ENCODE measurements around the gene MCRIP2. TPM values are rescaled to one million over a fixed set of nuclear protein-coding genes. Genes with fewer than 3 reads are reported as not detected.

The MCRIP2 gene, protein sequence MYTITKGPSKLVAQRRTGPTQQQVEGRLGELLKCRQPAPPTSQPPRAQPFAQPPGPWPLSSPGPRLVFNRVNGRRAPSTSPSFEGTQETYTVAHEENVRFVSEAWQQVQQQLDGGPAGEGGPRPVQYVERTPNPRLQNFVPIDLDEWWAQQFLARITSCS
- total RNA-seq (10 to 100 TPM; 52.1 to 63.4 (median 55.6) TPM), polyA plus RNA-seq (100 to 1,000 TPM; 106 to 132 (median 131) TPM)

DNA sequence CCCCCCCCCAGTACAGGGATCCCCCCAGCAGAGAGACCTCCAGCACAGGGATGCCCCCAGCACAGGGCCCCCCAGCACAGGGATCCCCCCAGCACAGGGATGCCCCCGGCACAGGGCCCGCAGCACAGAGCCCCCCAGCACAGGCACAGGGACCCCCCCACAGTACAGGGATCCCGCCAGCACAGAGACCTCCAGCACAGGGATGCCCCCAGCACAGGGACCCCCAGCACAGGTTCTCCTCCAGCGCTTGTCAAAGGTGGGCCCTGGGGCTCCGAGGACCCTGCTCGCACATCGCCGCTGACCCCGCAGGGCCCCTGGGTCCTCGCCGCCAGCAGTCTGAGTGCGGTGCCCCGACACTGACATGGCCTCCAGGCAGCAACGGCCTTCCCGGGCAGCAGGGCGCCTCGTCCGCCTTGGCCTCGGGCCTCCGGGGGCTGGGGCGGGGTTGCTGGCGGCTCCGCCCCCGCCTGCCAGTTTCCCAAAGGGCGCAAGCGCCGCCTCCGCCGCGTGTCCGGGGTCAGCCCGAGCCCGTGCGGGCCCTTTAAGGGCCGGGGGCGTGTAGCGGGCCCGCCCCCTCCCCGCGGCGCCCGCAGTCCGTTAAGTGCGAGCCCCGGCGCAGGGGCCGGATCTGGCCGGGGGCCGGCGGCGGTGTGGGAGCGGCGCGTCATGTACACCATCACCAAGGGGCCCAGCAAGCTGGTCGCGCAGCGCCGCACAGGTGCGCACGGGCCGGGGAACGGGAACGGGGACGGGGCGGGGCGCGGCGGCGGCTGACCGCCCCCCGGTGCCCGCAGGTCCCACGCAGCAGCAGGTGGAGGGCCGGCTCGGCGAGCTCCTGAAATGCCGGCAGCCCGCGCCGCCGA lies at the start of gene MCRIP2:
Gene MCRIP2 (plus strand): TSS at position 503 of the 863 bp plus-strand sequence. CDS start 164 bp downstream, at position 667.
- Histone ChIP-seq H3K36me3 (no peaks in the 10 kb centered on the region), H3K27me3 (no peaks in the 10 kb centered on the region), H3K27ac (peak within 1 kb of the TSS; percentile 81 to 91 (median 90)), H3K4me1 (peaks cover 0 to 38% (median 31%) of the 10 kb centered on the region in 4 donors), H3K9me3 (no peaks in the 10 kb centered on the region), H3K4me3 (peak within 1 kb of the TSS; percentile 49 to 93 (median 84))
- intact Hi-C loops (cut with DNase I): loop anchor here (1.0 kb wide), 1 partner anchor 19 kb away; no protein-coding TSS in a partner anchor
- DNase-seq: peak; percentile 91
- WGBS, 2 donors: 1 to 2% methylated on average over 81 of the region's 81 CpGs
- TF ChIP-seq, protein P1, sequence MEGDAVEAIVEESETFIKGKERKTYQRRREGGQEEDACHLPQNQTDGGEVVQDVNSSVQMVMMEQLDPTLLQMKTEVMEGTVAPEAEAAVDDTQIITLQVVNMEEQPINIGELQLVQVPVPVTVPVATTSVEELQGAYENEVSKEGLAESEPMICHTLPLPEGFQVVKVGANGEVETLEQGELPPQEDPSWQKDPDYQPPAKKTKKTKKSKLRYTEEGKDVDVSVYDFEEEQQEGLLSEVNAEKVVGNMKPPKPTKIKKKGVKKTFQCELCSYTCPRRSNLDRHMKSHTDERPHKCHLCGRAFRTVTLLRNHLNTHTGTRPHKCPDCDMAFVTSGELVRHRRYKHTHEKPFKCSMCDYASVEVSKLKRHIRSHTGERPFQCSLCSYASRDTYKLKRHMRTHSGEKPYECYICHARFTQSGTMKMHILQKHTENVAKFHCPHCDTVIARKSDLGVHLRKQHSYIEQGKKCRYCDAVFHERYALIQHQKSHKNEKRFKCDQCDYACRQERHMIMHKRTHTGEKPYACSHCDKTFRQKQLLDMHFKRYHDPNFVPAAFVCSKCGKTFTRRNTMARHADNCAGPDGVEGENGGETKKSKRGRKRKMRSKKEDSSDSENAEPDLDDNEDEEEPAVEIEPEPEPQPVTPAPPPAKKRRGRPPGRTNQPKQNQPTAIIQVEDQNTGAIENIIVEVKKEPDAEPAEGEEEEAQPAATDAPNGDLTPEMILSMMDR (IDR thresholded peaks at IDR 0.05): no peak
- TF ChIP-seq POLR2AphosphoS5 (IDR thresholded peaks at IDR 0.05): peak; percentile 23 to 93 (median 61)
- no peak for TF ChIP-seq EP300 (IDR thresholded peaks at IDR 0.05)
- peak; percentile 41 to 65 for TF ChIP-seq POLR2A (IDR thresholded peaks at IDR 0.05)

DNA sequence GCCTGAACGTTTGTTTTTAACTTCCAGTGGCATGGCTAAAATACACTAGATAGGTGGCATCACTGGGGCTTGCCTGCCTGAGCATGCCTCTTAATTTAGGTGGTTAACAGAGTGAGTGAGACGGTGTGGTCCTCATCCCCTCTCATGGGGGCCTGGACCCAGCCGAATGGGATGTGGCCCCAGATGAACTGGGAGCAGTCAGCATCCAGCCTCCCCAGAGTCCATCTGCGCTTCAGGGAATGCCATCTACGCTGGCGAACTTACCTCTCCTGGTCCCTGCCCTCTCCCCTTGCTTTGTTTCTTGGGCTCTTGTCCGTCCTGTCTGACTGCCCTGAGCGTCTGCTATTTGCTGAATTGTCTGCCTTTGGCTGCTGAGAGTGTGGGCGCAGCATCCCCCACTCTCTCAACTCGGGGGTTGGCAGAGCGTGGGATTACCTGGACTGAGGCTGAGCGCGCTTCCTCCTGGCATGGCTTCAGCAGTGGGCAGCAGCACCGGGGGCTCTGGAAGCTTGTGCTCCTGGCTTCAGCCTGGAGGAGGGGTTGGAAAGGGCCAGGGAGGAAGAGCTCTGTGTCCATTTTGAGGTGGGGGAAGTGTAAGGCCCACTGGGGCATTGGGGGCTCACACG lies 49.6 kb upstream of the MCRIP2 start:
- Histone ChIP-seq H3K9me3 (no peaks in the 10 kb centered on the region), H3K36me3 (peaks cover 0 to 4% (median 0%) of the 10 kb centered on the region in 4 donors), H3K27me3 (no peaks in the 10 kb centered on the region), H3K27ac (no peak overlapping the region), H3K4me3 (no peak overlapping the region), H3K4me1 (peaks cover 0 to 42% (median 41%) of the 10 kb centered on the region in 4 donors)
- TF ChIP-seq EP300 (IDR thresholded peaks at IDR 0.05): no peak
- no peak for TF ChIP-seq POLR2A (IDR thresholded peaks at IDR 0.05)
- TF ChIP-seq, protein P1 (IDR thresholded peaks at IDR 0.05): no peak
- no peak for DNase-seq
- intact Hi-C loops (cut with DNase I): no loop called here
- WGBS, 2 donors: 62 to 85% methylated on average over 15 of the region's 15 CpGs

DNA sequence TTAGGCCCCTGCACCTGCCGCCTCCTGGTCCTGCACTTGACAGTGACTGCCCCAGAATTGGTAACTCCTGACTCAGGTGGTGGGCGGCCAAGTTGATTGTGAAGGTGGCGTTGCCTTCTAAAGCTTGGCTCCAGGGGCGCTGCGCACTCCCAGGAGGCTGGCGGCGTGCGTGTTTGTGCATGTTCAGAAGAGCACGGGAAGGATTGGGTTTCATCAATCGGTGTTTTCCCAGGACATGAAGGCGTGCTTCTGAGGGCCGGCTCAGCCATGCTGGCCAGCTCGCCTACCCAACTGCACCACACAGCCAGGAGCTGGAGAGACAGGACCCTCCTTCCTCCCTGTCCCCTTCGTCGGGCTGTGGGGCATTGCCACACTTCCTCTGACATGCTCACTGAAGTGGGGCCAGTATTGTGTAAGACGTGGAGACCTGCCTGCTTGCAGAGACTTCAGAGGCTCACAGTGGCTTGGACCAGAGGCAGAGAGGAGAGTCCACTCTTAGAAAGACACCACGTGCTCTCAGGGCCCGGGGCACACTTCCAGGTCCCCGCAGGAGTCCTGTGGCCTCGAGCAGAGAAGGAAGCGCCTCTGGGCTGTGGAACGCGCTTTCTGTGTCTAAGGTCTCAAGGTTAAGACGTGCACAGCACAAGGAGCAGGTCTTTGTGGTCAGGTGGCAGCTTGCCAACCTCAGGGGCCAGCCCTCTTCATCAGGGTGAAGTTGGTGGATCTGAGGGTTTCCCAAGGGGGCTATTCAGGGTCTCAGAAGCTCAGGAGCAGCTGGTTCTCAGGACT lies 48.9 kb upstream of the MCRIP2 start:
- intact Hi-C loops (cut with DNase I): no loop called here
- 59 to 72% methylated on average over 24 of the region's 24 CpGs for WGBS, 2 donors
- Histone ChIP-seq H3K4me1 (peaks cover 0 to 41% (median 34%) of the 10 kb centered on the region in 4 donors), H3K27ac (peak overlapping the region in 2 of 4 donors; percentile 14 to 53), H3K9me3 (no peaks in the 10 kb centered on the region), H3K27me3 (no peaks in the 10 kb centered on the region), H3K36me3 (peaks cover 0 to 4% (median 0%) of the 10 kb centered on the region in 4 donors), H3K4me3 (no peak overlapping the region)
- TF ChIP-seq, protein P1 (IDR thresholded peaks at IDR 0.05): no peak
- TF ChIP-seq POLR2A (IDR thresholded peaks at IDR 0.05): no peak
- no peak for TF ChIP-seq POLR2AphosphoS5 (IDR thresholded peaks at IDR 0.05)
- no peak for TF ChIP-seq EP300 (IDR thresholded peaks at IDR 0.05)
- DNase-seq: peak; percentile 77

DNA sequence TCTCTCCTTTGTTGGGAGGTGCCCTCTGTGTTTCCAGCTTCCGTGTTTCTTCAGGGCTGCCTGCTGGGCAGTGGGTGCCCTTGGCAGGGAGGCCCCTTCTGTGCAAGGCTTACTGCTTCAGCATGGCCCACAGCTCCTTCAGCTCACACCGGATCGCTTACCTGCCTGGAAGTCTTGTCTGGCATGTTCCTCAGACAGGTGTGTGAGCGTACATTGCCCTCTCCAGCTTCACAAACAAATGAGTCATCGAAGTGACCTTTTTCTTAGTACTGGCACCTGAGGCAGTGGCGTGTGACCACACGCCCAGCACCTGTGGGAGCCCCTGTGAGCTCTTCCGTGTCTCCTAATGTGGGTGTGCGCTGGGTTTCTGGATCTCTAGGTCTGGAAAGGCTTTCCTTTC lies 48.2 kb upstream of the MCRIP2 start:
- H3K27ac ChIP-seq: peak overlapping the region in 1 of 4 donors; percentile 53
- TF ChIP-seq POLR2A (IDR thresholded peaks at IDR 0.05) (peak in 1 of 2 donors; percentile 29), POLR2AphosphoS5 (IDR thresholded peaks at IDR 0.05) (no peak)
- peaks cover 0 to 34% (median 27%) of the 10 kb centered on the region in 4 donors for H3K4me1 ChIP-seq
- H3K9me3 ChIP-seq: no peaks in the 10 kb centered on the region
- no peaks in the 10 kb centered on the region for H3K27me3 ChIP-seq
- peaks cover 0 to 4% (median 0%) of the 10 kb centered on the region in 4 donors for H3K36me3 ChIP-seq
- intact Hi-C loops (cut with DNase I): no loop called here
- WGBS, 2 donors: 17 to 68% methylated on average over 9 of the region's 9 CpGs
- no peak for DNase-seq
- H3K4me3 ChIP-seq: no peak overlapping the region

Measured in sigmoid colon (tissue), 7 donors.